Testis (tissue), 3 donors: ENCODE results near the gene PIN4. TPM values are rescaled to one million over a fixed set of nuclear protein-coding genes. Genes with fewer than 3 reads are reported as not detected.
A peak's percentile ranks its signal among the peaks of the same experiment; 100 is the strongest.
"Not testable (repeated sequence)": the region's sequence is repeated elsewhere in the genome, so short reads cannot be mapped to it uniquely, and the experiment has no call there.

Source experiments
- DNase-seq: peaks from one replicate; pipeline ENCODE4 v3.0.0-alpha.2; 2019
- H3K27ac ChIP-seq, 2 donors: fragments of 200-600 bp; sonication (generic); one replicate each; pipeline ENCODE4 v1.5.1; 2019
- H3K27me3 ChIP-seq: fragments of 200-600 bp; sonication (generic); one replicate; pipeline ENCODE4 v1.5.1; 2019
- H3K36me3 ChIP-seq: fragments of 200-600 bp; sonication (generic); one replicate; pipeline ENCODE4 v1.5.1; 2017; ENCODE audit warnings: low read depth; ENCODE audit errors: missing control alignments
- H3K4me1 ChIP-seq: fragments of 200-600 bp; sonication (generic); one replicate; pipeline ENCODE4 v1.5.1; 2019
- H3K4me3 ChIP-seq, 2 donors: fragments of 200-600 bp; sonication (generic); one replicate each; pipeline ENCODE4 v1.5.1; 2017 to 2019
- H3K9me3 ChIP-seq: fragments of 200-600 bp; sonication (generic); one replicate; pipeline ENCODE4 v1.5.1; 2017
- POLR2A ChIP-seq: fragments of 450-650 bp; IDR thresholded peaks from one replicate; pipeline ENCODE4 v1.6.1; 2017; ENCODE audit warnings: antibody characterized with exemption, mild to moderate bottlenecking, moderate library complexity
- WGBS, 2 donors: methylation state at CpG; one replicate each; pipeline ENCODE4 v1.1.5; 2018; 5-methylcytosine and 5-hydroxymethylcytosine counted together
- intact Hi-C: fragments of 100-400 bp; cut with DNase I; formaldehyde crosslinking; loops from one replicate; pipeline ENCODE4 v1.15.1; 2023; ENCODE audit warnings: low total_unique reads
- polyA plus RNA-seq: library from polyadenylated mRNA; stranded (reverse); fragments of 350-450 nt; fragmentation: Illumina TruSeq; extraction: RNeasy Lipid Tissue Mini Kit (QIAGEN cat#74804); gene quantifications from one replicate; pipeline ENCODE4 v1.2.3, GENCODE V29; 2014; ENCODE audit warnings: low read depth, low replicate concordance; ENCODE audit not compliant: insufficient read depth
- total RNA-seq, 2 donors: library from RNA; depleted of rRNA; stranded (reverse); fragments of >200 nt; gene quantifications; one replicate each; pipeline ENCODE4 v1.2.3, GENCODE V29; 2016
- TF ChIP-seq, protein P1 (sequence below), 3 experiments: fragments of 450-650 bp in 2 of 3; fragments of 200-600 bp in 1 of 3; sonication (generic) in 1 of 3; IDR thresholded peaks; one replicate each; pipeline ENCODE4 v1.5.1; 2016 to 2019; ENCODE audit warnings: antibody characterized with exemption in 3 of 3, mild to moderate bottlenecking in 2 of 3, moderate library complexity in 1 of 3

Gene PIN4
- total and polyA plus RNA-seq, 3 donors from 2014 or later: 8.2 to 8.7 (median 8.2) TPM

DNA sequence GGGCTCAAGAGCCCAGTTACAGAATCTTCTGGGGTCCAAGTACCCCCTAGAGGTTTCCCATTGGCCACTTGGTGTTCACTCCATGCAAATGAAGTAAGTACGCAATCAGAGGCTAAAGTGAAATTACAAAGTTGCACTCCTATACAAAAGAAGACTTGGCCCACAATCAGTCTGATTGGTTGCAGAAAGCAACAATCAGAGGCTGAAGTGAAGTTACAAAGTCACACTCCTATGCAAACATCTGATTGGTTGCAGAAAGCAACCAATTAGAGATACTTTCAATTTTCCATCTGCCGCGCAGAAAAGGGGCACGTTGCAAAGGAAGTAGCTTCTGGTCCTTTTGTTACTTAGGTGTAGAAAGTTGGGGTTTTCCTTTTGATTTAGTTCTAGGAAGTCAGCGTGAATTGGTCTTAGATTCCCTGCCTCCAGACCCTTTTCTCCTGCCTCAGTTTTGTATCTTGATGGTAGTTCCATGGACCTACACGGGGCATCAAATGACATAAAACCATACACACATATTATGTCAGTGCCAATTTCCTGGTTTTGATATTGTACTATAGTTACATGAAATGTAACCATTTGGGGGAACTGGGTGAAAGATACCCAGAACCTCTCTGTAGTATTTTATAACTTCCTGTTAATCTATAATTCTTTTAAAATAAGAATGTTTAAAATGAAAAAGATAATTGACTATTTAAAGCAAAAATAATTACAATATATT, 12.4 kb upstream of the PIN4 start:
- intact Hi-C loops: no loop called here
- no peaks in the 10 kb centered on the region for H3K27me3 ChIP-seq
- WGBS, 2 donors: 30 to 44% methylated on average over 6 of the region's 6 CpGs
- H3K4me1 ChIP-seq: no peaks in the 10 kb centered on the region
- no peaks in the 10 kb centered on the region for H3K36me3 ChIP-seq
- H3K9me3 ChIP-seq: no peaks in the 10 kb centered on the region
- TF ChIP-seq, protein P1, sequence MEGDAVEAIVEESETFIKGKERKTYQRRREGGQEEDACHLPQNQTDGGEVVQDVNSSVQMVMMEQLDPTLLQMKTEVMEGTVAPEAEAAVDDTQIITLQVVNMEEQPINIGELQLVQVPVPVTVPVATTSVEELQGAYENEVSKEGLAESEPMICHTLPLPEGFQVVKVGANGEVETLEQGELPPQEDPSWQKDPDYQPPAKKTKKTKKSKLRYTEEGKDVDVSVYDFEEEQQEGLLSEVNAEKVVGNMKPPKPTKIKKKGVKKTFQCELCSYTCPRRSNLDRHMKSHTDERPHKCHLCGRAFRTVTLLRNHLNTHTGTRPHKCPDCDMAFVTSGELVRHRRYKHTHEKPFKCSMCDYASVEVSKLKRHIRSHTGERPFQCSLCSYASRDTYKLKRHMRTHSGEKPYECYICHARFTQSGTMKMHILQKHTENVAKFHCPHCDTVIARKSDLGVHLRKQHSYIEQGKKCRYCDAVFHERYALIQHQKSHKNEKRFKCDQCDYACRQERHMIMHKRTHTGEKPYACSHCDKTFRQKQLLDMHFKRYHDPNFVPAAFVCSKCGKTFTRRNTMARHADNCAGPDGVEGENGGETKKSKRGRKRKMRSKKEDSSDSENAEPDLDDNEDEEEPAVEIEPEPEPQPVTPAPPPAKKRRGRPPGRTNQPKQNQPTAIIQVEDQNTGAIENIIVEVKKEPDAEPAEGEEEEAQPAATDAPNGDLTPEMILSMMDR (IDR thresholded peaks at IDR 0.05): no peak
- no peak for TF ChIP-seq POLR2A
- no peak for DNase-seq
- H3K4me3 ChIP-seq: no peak overlapping the region
- H3K27ac ChIP-seq: no peak overlapping the region

DNA sequence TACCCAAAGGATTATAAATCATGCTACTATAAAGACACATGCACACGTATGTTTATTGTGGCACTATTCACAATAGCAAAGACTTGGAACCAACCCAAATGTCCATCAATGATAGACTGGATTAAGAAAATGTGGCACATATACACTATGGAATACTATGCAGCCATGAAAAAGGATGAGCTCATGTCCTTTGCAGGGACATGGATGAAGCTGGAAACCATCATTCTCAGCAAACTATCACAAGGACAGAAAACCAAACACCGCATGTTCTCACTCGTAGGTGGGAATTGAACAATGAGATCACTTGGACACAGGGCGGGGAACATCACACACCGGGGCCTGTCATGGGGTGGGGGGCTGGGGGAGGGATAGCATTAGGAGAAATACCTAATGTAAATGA, 5.3 kb upstream of the PIN4 start:
- intact Hi-C loops, H3K9me3 ChIP-seq, DNase-seq, H3K36me3 ChIP-seq, H3K4me1 ChIP-seq, H3K27me3 ChIP-seq, H3K27ac ChIP-seq, H3K4me3 ChIP-seq: not testable (repeated sequence)
- WGBS, 2 donors: 91 to 94% methylated on average over 5 of the region's 5 CpGs

DNA sequence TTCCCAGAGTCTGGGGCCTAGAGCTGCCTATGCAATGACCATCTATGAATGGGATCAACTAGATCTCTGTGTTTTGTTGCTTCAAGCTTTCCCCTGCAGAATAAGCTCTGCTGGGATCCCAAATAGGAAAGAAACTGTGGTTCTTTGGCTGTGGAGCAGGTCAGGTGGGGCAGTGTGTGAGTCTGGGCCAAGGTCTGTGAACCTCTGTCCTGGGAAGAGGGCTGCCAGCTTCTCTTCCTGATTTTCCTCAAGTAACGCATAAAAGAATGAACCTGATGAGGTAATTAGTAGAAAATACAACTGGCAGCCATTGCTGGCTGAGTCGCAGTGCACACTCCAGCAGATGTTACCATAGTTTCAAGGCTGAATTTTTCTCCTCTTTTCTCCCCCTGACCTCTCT, 4.6 kb upstream of the PIN4 start:
- WGBS, 2 donors: 20 to 34% methylated on average over 2 of the region's 2 CpGs
- peaks cover 3% of the 10 kb centered on the region for H3K4me1 ChIP-seq
- H3K4me3 ChIP-seq: no peak overlapping the region
- intact Hi-C loops: no loop called here
- no peak for TF ChIP-seq POLR2A
- TF ChIP-seq, protein P1 (IDR thresholded peaks at IDR 0.05): no peak
- H3K9me3 ChIP-seq: no peaks in the 10 kb centered on the region
- H3K36me3 ChIP-seq: no peaks in the 10 kb centered on the region
- H3K27ac ChIP-seq: peak overlapping the region in 1 of 2 donors; percentile 71
- DNase-seq: peak; percentile 35
- H3K27me3 ChIP-seq: no peaks in the 10 kb centered on the region

DNA sequence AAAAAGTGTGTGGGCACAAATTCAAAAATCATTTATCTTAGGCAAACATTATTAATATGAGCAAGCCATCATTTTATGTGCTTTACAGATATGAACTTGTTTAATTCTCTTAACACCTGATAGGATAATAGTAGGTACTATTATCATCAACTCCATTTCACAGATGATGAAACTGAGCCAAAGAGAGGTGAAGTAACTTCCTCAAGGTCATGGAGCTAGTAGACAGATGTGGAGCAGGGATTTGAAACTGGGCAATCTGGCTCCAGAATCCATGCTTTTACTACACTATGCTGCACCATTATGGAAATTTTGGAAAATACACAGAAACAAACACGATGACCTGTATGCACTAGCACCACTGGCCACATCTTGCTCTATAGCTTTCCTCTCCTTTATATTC, 1.0 kb upstream of the PIN4 start:
- peaks cover 3% of the 10 kb centered on the region for H3K4me1 ChIP-seq
- H3K9me3 ChIP-seq: no peaks in the 10 kb centered on the region
- 0 to 10% methylated on average over 1 of the region's 1 CpG for WGBS, 2 donors
- H3K27me3 ChIP-seq: no peaks in the 10 kb centered on the region
- H3K36me3 ChIP-seq: no peaks in the 10 kb centered on the region
- no peak for DNase-seq
- TF ChIP-seq, protein P1 (IDR thresholded peaks at IDR 0.05): no peak
- TF ChIP-seq POLR2A: no peak
- intact Hi-C loops: no loop called here
- H3K27ac ChIP-seq: peak overlapping the region; percentile 63 to 81
- no peak overlapping the region for H3K4me3 ChIP-seq

DNA sequence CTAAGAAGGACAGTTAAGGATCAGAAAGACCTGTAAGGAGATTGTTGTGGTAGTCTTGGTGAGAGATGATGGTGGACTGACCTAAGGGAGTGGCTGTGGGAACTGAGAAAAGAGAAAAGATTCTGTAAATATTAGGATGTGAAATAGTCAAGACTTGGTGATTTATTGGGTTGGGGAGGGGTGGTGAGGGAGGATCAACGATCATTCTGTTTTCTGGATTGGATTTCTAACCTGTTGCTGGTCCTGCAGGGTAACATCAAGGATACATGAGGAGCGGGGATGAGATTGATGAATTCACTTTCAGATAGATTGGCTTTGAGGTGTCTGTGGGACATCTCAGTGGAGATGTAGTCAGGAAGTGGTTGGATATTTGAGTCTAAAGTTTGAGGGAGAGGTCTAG, 1.4 kb downstream of the PIN4 start:
- intact Hi-C loops: no loop called here
- DNase-seq: no peak
- Histone ChIP-seq H3K4me1 (no peaks in the 10 kb centered on the region), H3K4me3 (no peak overlapping the region), H3K9me3 (no peaks in the 10 kb centered on the region), H3K36me3 (no peaks in the 10 kb centered on the region), H3K27ac (no peak overlapping the region), H3K27me3 (no peaks in the 10 kb centered on the region)
- WGBS, 2 donors: 76 to 80% methylated on average over 2 of the region's 2 CpGs
- TF ChIP-seq, protein P1 (IDR thresholded peaks at IDR 0.05): no peak
- TF ChIP-seq POLR2A: no peak
